DMS153 treated with DMSO at 0.1 percent for 48 hours (cell line): ENCODE data around the gene TNRC18.
"Not testable (repeated sequence)": the region's sequence is repeated elsewhere in the genome, so short reads cannot be mapped to it uniquely, and the experiment has no call there.

Source experiments
- DNase-seq: peaks from one replicate; lab custom pipeline; 2025; ENCODE audit not compliant: unreplicated experiment; lab: John Stamatoyannopoulos, UW

The TNRC18 gene

DNA sequence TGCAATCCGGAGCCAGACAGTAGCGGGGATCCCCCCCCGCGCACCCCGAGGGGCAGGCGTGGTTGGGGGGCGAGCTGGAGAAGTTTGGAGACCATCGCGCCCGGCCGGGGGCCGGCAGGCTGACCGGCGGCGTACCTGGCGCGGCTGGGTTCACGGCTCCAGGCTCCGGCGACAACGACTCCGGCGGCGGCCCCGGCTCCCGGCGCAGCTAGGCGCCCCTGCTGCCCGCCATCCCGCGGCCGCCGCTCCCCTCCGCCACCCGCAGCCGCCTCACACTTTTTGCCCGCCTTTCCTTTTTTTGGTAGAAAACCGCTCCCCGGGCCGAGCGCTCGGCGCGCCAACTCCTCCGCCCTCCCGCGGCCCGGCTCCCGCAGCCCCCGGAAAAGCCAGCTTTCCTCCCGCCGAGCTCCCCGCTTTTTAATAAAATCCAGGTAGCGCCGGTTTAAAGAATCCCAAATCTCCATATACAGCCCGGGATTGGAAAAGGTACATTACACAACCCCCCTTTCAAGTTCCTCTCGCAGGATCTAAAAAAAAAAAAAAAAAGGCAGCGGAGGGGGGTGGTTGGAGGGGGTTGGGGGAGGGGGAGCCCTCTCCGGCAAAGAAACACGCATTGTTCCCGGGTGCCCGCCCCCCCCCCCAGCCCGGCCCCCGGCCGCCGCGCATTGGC, at the start of gene TNRC18:
TNRC18 (minus strand) TSS at position 529 of the 670 bp plus-strand sequence. CDS start 2,588 bp downstream, outside the sequence.
- DNase-seq: no peak

- DNase-seq: peak; percentile 84
Observed at GRCh38 chr7:5472432-5473315, 49.0 kb upstream of the TNRC18 start.

- DNase-seq: not testable (repeated sequence)
Observed at GRCh38 chr7:5471623-5472022, 48.0 kb upstream of the TNRC18 start.

GRCh38 chr7:5470816-5471215, 47.2 kb upstream of the TNRC18 start:
- no peak for DNase-seq

GRCh38 chr7:5470167-5470532, 46.5 kb upstream of the TNRC18 start:
- DNase-seq: no peak

- no peak for DNase-seq
Observed at GRCh38 chr7:5469375-5470166, 45.9 kb upstream of the TNRC18 start.

- no peak for DNase-seq
Observed at GRCh38 chr7:5467645-5468044, 44.0 kb upstream of the TNRC18 start.

DNA sequence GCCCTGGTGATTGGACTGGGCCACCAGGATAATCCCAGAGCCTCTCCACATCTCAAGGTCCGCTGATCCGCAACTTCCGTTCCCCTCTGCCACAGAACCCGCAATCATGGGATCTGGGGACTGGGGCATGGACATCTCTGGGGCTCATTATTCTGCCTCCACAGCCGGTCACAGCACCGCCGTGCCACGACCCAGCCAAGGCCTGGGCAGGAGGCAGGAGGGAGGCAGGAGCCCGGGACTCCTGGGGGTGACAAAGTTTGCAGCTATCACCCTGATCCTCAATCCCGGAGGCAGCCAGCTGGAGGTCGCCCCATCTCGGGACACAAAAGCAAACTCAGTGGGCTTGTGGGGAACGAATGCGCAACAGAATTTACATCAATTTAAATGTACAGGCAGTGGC, 42.9 kb upstream of the TNRC18 start:
- DNase-seq: no peak

GRCh38 chr7:5463031-5463430, 39.4 kb upstream of the TNRC18 start:
- DNase-seq: no peak

GRCh38 chr7:5462216-5462615, 38.6 kb upstream of the TNRC18 start:
- DNase-seq: no peak

DNA sequence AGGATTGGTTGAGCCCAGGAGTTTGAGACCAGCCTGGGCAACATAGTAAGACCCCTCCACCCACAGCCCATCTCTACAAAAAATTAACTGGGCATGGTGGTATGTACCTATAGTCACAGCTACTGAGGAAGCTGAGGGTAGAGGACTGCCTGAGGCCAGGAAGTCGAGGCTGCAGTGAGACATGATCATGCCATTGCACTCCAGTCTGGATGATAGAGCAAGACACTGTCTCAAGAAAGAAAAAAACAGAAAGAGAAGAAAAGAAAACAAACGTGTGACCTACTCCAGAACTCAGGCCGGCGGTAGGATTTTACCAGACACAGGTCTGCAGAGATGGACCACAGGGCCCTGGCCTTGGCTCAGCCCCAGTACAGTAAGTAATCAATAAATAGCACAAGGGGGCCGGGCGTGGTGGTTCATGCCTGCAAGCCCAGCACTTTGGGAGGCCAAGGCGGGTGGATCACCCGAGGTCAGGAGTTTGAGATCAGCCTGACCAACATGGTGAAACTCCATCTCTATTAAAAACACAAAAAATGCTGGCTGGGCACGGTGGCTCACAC, 35.4 kb upstream of the TNRC18 start:
- DNase-seq: no peak

GRCh38 chr7:5457245-5457735, 33.7 kb upstream of the TNRC18 start:
- DNase-seq: no peak

- DNase-seq: no peak
Observed at GRCh38 chr7:5456409-5456808, 32.8 kb upstream of the TNRC18 start.

DNA sequence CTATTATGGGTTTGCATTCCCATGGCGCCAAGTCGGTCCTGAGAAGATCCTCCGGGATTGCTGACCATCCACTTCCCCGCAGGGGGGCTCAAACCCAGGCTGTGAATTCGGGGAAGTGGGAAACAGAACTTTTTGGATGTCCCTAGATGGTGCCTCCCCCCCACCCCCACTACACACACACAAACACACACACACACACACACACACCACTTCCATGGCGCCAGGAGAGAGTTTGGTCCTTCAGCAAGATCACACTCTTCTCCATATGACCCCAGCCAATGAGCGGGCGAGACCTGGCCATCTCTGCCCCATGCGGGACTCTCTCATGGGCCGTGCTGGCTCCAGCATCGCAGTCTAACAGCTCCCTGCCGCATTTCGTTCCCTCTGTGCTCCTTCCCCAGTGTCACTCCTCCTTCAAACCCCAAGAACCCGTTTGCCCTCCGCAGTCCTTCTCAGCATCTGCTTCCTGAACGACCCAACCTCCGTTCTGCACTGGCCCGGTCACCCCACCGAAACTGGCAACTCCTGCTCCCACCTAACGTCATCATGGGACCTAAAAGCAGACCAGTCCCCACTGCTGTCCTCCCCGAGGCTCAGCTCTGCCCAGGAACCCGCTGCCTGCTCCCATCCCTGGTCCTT, 32.1 kb upstream of the TNRC18 start:
- no peak for DNase-seq

- DNase-seq: no peak
Observed at GRCh38 chr7:5455175-5455574, 31.5 kb upstream of the TNRC18 start.

DNA sequence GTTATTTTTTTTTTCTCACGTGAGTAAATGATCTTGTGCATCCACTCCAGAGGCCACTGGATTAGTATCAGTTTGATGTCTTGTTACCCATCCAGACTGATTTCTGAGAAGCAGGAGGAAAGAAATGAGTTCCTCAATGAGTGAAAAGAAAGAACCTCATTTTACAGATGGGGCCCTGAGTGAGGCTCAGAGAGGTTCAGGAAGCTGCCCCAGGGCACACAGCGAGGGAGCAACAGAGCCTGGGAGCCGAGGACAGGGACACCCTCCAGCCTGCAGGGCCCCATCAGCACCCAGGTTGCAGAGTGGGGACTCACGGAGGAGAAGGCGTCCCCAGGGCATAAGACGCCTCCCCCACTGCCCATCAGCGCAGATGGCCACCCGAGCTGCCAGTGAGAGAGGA, 30.9 kb upstream of the TNRC18 start:
- DNase-seq: no peak

DNA sequence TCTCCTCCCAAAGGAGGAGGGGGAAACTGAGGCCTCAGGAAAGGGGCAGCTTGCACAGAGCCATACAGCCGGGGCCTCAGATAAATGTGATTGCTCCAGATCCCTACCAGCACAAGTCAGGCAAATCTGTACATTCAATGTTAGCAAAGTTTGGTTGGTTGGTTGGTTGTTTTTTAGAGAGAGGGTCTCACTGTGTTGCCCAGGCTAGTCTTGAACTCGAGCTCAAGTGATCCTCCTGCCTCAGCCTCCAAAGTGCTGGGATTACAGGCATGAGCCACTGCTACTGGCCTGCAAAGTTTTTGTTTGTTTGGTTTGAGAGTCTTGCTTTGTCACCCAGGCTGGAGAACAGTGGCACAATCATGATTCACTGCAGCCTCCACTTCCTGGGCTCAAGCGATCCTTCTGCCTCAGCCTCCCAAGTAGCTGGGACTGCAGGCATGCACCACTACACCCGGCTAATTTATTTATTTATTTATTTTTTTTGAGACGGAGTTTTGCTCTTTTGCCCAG, 30.0 kb upstream of the TNRC18 start:
- no peak for DNase-seq

DNA sequence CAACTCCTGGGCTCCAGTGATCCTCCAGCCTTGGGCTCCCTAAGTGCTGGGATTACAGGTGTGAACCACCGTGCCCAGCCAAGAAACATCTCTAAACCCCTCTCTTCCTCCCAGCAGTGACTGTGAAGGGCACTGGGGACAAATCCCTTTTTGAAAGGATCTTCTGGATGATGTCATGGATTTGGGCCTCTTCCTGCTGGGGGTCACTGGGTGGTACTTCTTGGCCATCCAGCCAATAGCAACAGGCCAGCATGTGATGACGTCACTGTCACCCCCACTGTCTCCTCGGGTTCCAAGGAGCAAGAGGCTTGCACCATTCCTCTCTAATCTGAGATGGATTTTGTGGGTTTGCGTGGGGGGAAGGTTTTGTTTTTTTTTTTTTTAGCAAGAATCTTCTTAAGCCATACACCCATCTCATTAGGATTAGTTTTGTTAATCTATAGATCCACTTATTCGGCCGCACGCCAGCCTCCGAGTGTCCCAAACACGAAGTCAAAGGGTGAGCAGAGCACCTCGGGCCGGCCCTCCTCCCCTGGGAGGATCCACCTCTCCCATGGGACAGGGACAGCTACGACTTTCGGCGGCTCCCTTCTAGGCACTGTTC, 29.4 kb upstream of the TNRC18 start:
- DNase-seq: no peak

- no peak for DNase-seq
Observed at GRCh38 chr7:5452470-5452899, 28.9 kb upstream of the TNRC18 start.

- no peak for DNase-seq
Observed at GRCh38 chr7:5451391-5451790, 27.8 kb upstream of the TNRC18 start.
